Heart right ventricle (tissue), 16 donors: ENCODE measurements around the gene NAT14. TPM values are rescaled to one million over a fixed set of nuclear protein-coding genes. Genes with fewer than 3 reads are reported as not detected.

Source experiments
- ATAC-seq, 8 donors: fragments of 200-7000 bp; cut with Tn5 transposase; one replicate each; pipeline ENCODE4 v1.9.1; 2020; ENCODE audit warnings: mild to moderate bottlenecking in 8 of 8, moderate library complexity in 8 of 8, moderate number of reproducible peaks in 1 of 8
- DNase-seq, 2 donors: peaks; one replicate each; pipeline ENCODE4 v3.0.0-alpha.2; 2020
- H3K27ac ChIP-seq, 10 donors: fragments of 200-600 bp; sonication (generic) in 2 of 10; one replicate each; pipeline versions ENCODE4 v1.5.0 to v1.8.0; 2020 to 2022; ENCODE audit warnings: mild to moderate bottlenecking in 3 of 10
- H3K27me3 ChIP-seq, 7 donors: fragments of 200-600 bp; one replicate each; pipeline ENCODE4 v1.8.0; 2021 to 2022; ENCODE audit warnings: mild to moderate bottlenecking in 2 of 7
- H3K36me3 ChIP-seq, 9 donors: fragments of 200-600 bp; sonication (generic) in 1 of 9; one replicate each; pipeline versions ENCODE4 v1.5.0 to v1.8.0; 2020 to 2022; ENCODE audit warnings: mild to moderate bottlenecking in 2 of 9
- H3K4me1 ChIP-seq, 9 donors: fragments of 200-600 bp; sonication (generic) in 1 of 9; one replicate each; pipeline versions ENCODE4 v1.5.0 to v1.8.0; 2020 to 2022; ENCODE audit warnings: mild to moderate bottlenecking in 4 of 9
- H3K4me3 ChIP-seq, 10 donors: fragments of 200-600 bp; sonication (generic) in 2 of 10; one replicate each; pipeline versions ENCODE4 v1.5.0 to v1.8.0; 2020 to 2022; ENCODE audit warnings: mild to moderate bottlenecking in 7 of 10, moderate library complexity in 2 of 10
- H3K9me3 ChIP-seq, 11 donors: fragments of 200-600 bp in 10 of 11; sonication (generic) in 2 of 11; one replicate each; pipeline versions ENCODE4 v1.5.0 to v1.8.0; 2013 to 2022; ENCODE audit warnings: mild to moderate bottlenecking in 2 of 11, control low read depth in 1 of 11, moderate library complexity in 1 of 11
- CTCF ChIP-seq, 9 donors: fragments of 200-600 bp; sonication (generic) in 2 of 9; IDR thresholded peaks; one replicate each; pipeline versions ENCODE4 v1.5.0 to v1.8.0; 2021 to 2022; ENCODE audit warnings: antibody characterized with exemption in 9 of 9, mild to moderate bottlenecking in 5 of 9, moderate library complexity in 1 of 9
- WGBS, 2 donors: extraction: QIAGEN DNeasy Blood & Tissue Kit; methylation state at CpG; one replicate each; pipeline ENCODE4 v1.1.7; 2013; ENCODE audit warnings: inconsistent platforms in 1 of 2; 5-methylcytosine and 5-hydroxymethylcytosine counted together
- intact Hi-C, 10 donors: fragments of 100-400 bp; cut with DNase I; formaldehyde crosslinking; loops; one replicate each; pipeline versions ENCODE4 v1.11.1 to v1.14.2; 2022
- polyA plus RNA-seq, 2 donors: library from polyadenylated mRNA; stranded (reverse); fragments of 200-250 nt; gene quantifications; one replicate each; pipeline ENCODE4 v1.2.3, GENCODE V29; 2013
- total RNA-seq, 10 donors: library from RNA; stranded (reverse); fragmentation: NEBNext Ultra II Directional in 3 of 10; extraction: Animal tissue kit (Norgen Biotek cat#: 25700) in 3 of 10; gene quantifications; one replicate each; pipeline versions ENCODE4 v1.2.1 to v1.2.4, GENCODE V29; 2021 to 2023
- donor health status: Arrhythmogenic right ventricular cardiomyopathy.
- donor health status: ischemic (EF 13 %, LVEDD 7.1; RV severe dilation, severe dysfunction).
- donor health status: healthy with polysubstance abuse.
- donor health status: DM: no; HTN: yes; CAD: no.
- donor health status: DM: no; HTN: no; CAD: no.
- donor health status: ischemic (EF 25% LVEDD 6.9; RV normal size, moderate dysfunction).
- donor health status: ischemic (EF 25% LVEDD 5.7; RV mildly dilated, moderate dysfunction).
- donor health status: healthy.
- donor health status: DM: yes; HTN: yes; CAD: no.
- donor health status: Ischemic cardiomyopathy.
- donor health status: ischemic (EF 35%, LVEDD 5.7; RV mildly dilated, moderate dysfunction).
- donor health status: nonischemic (EF 11% LVEDD 7.7; RV severe dilation, severe dysfunction).
- donor health status: DM: yes; HTN: yes; CAD: no.
- donor health status: PGD.
- donor health status: ischemic (EF 29% LVEDD 5.4; RV normal size, mild dysfunction).
- donor health status: nonischemic (EF 23%, LVEDD 6.1; RV moderate dilation, normal function).

Gene NAT14
- total and polyA plus RNA-seq, 12 donors: 5.8 to 16.4 (median 7.0) TPM

- Histone ChIP-seq H3K9me3 (no peaks in the 10 kb centered on the region), H3K27me3 (peaks cover 26 to 92% (median 81%) of the 10 kb centered on the region in 7 donors), H3K4me1 (peaks cover 0 to 20% (median 4%) of the 10 kb centered on the region in 9 donors), H3K36me3 (no peaks in the 10 kb centered on the region), H3K4me3 (no peak within 1 kb of the TSS), H3K27ac (no peak within 1 kb of the TSS)
- WGBS, 2 donors: 2 to 4% methylated on average over 43 of the region's 43 CpGs
- ATAC-seq: no peak
- no peak for TF ChIP-seq CTCF (IDR thresholded peaks at IDR 0.05)
- no peak for DNase-seq
- intact Hi-C loops: no loop called here
These were observed 41.8 kb upstream of the NAT14 start, which contains the start of gene SHISA7 for GRCh38 chr19:55443045-55443823. Gene SHISA7, minus strand, starts transcription at chr19:55443300. Its CDS starts 437 bp downstream, at chr19:55442863.

DNA sequence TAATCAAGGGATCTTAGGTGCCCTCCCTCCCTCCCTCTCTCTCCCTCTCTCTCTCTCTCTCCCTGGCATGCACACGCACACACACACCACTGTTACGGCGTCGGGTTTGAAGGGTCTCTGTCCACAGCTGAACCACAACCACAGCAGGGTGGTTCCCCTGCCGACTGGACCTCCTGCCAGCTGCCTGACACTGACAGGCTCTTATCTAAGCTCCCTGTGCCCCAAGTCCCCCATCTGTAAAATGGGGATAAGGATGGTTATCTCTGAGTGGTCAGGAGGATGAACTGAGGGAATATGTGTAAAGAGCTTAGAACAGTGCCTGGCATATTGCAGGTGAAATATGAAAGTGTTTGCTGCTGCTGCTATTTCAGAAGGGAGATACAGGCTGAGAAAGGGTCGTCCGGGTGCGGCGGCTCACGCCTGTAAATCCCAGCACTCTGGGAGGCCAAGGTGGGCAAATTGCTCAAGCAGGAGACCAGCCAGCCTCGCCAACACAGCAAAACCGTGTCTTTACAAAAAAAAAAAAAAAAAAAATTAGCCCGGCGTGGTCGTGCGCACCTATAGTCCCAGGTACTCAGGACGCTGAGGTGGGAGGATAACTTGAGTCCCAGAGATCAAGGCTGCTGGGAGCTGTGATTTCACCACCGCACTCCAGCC, 41.0 kb upstream of the NAT14 start:
- intact Hi-C loops: no loop called here
- no peaks in the 10 kb centered on the region for H3K36me3 ChIP-seq
- no peak overlapping the region for H3K4me3 ChIP-seq
- ATAC-seq (no peak), DNase-seq (no peak)
- peaks cover 22 to 85% (median 74%) of the 10 kb centered on the region in 7 donors for H3K27me3 ChIP-seq
- WGBS, 2 donors: 29 to 32% methylated on average over 18 of the region's 18 CpGs
- no peaks in the 10 kb centered on the region for H3K9me3 ChIP-seq
- peaks cover 0 to 20% (median 4%) of the 10 kb centered on the region in 9 donors for H3K4me1 ChIP-seq
- no peak overlapping the region for H3K27ac ChIP-seq
- TF ChIP-seq CTCF (IDR thresholded peaks at IDR 0.05): no peak

DNA sequence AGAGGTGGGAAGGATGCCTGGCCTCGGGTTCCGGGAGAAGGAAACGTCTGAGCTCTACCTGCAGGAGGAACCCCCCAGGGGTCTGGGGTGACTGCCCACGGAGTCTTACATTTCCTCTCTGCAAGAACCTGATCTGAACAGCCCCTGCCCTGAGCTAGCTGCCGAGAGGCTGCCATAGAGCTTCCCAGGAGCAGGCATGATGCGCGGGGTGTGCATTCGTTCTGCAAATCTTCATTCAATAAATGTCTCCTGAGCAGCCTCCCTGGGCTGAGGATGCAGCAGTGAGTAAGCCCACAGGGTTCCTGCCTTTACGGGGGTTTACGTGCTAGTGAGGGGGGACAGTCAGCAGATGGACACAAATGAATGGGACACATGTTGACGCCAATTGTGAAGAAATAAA, 40.3 kb upstream of the NAT14 start:
- Histone ChIP-seq H3K27ac (no peak overlapping the region), H3K36me3 (no peaks in the 10 kb centered on the region), H3K27me3 (peaks cover 16 to 85% (median 74%) of the 10 kb centered on the region in 7 donors), H3K9me3 (no peaks in the 10 kb centered on the region), H3K4me3 (no peak overlapping the region), H3K4me1 (peaks cover 0 to 20% (median 4%) of the 10 kb centered on the region in 9 donors)
- no peak for TF ChIP-seq CTCF (IDR thresholded peaks at IDR 0.05)
- WGBS, 2 donors: 40 to 46% methylated on average over 11 of the region's 11 CpGs
- intact Hi-C loops: no loop called here
- ATAC-seq: no peak
- no peak for DNase-seq

DNA sequence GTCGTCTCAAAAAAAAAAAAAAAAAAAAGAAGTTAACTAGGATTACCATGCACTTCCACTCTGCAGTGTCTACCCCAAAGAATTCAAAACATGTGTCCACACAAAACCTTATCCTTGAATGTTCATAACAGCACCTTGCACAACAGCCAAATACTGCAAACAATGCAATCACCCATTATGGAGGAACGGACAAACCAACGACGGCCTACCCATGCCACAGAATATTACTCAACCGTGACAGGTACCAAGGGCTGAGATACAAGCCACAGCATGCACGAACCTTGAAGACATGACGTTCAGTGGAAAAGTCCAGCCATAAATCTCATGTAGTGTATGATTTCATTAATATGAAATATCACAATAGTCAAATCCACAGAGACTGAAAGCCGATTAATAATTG, 38.9 kb upstream of the NAT14 start:
- Histone ChIP-seq H3K4me3 (no peak overlapping the region), H3K36me3 (no peaks in the 10 kb centered on the region), H3K4me1 (peaks cover 0 to 10% (median 2%) of the 10 kb centered on the region in 9 donors), H3K9me3 (no peaks in the 10 kb centered on the region), H3K27ac (no peak overlapping the region), H3K27me3 (peaks cover 8 to 77% (median 65%) of the 10 kb centered on the region in 7 donors)
- intact Hi-C loops: no loop called here
- TF ChIP-seq CTCF (IDR thresholded peaks at IDR 0.05): no peak
- 75% methylated on average over 8 of the region's 8 CpGs for WGBS, 2 donors
- DNase-seq (no peak), ATAC-seq (no peak)
